GM23248 (cell line): ENCODE results near the gene DYRK1A. TPM values are rescaled to one million over a fixed set of nuclear protein-coding genes. Genes with fewer than 3 reads are reported as not detected.

Experiments used
- DNase-seq: peaks from one replicate; pipeline ENCODE4 v3.0.0-alpha.2; 2015
- H2AFZ ChIP-seq: fragments of 200-600 bp; sonication (generic); 2 replicates; pipeline ENCODE4 v1.6.1; 2016; ENCODE audit warnings: antibody characterized with exemption
- H3F3A ChIP-seq: fragments of 200-600 bp; sonication (generic); 2 replicates; pipeline ENCODE4 v1.6.1; 2016; ENCODE audit warnings: mild to moderate bottlenecking, antibody characterized with exemption, mixed run types; ENCODE audit not compliant: insufficient read depth
- H3K27ac ChIP-seq: fragments of 200-600 bp; sonication (generic); 2 replicates; pipeline ENCODE4 v1.5.1; 2016; ENCODE audit warnings: mild to moderate bottlenecking
- H3K27me3 ChIP-seq: fragments of 200-600 bp; sonication (generic); replicated peaks from 2 replicates; pipeline ENCODE4 v1.6.1; 2016; ENCODE audit warnings: mild to moderate bottlenecking; ENCODE audit not compliant: insufficient read depth
- H3K36me3 ChIP-seq: fragments of 200-600 bp; sonication (generic); 2 replicates; pipeline ENCODE4 v1.6.1; 2016; ENCODE audit warnings: low read depth, mild to moderate bottlenecking
- H3K4me1 ChIP-seq: fragments of 200-600 bp; sonication (generic); 2 replicates; pipeline ENCODE4 v1.6.1; 2016; ENCODE audit warnings: mild to moderate bottlenecking; ENCODE audit not compliant: insufficient read depth
- H3K4me2 ChIP-seq: fragments of 200-600 bp; sonication (generic); one replicate; pipeline ENCODE4 v1.6.1; 2016; ENCODE audit warnings: mild to moderate bottlenecking; ENCODE audit not compliant: unreplicated experiment
- H3K4me3 ChIP-seq: fragments of 200-600 bp; sonication (generic); 2 replicates; pipeline ENCODE4 v1.5.1; 2016; ENCODE audit warnings: mild to moderate bottlenecking
- H3K79me2 ChIP-seq: fragments of 200-600 bp; sonication (generic); 2 replicates; pipeline ENCODE4 v1.6.1; 2016; ENCODE audit warnings: mild to moderate bottlenecking; ENCODE audit not compliant: insufficient read depth
- H3K9ac ChIP-seq: fragments of 200-600 bp; sonication (generic); 2 replicates; pipeline ENCODE4 v1.6.1; 2016; ENCODE audit warnings: mild to moderate bottlenecking
- H3K9me2 ChIP-seq: fragments of 200-600 bp; sonication (generic); 2 replicates; pipeline ENCODE4 v1.6.1; 2016; ENCODE audit warnings: mixed run types, mild to moderate bottlenecking, moderate library complexity; ENCODE audit not compliant: insufficient read depth
- H3K9me3 ChIP-seq: fragments of 200-600 bp; sonication (generic); one replicate; pipeline ENCODE4 v1.6.1; 2017; ENCODE audit warnings: low read depth
- H4K20me1 ChIP-seq: fragments of 200-600 bp; sonication (generic); 2 replicates; pipeline ENCODE4 v1.6.0; 2016; ENCODE audit not compliant: insufficient read depth
- EZH2 ChIP-seq: fragments of 200-600 bp; sonication (generic); IDR thresholded peaks from 2 replicates; pipeline ENCODE4 v1.6.1; 2018; ENCODE audit warnings: antibody characterized with exemption, mild to moderate bottlenecking; ENCODE audit not compliant: insufficient read depth, poor library complexity, severe bottlenecking
- EZH2phosphoT487 ChIP-seq: fragments of 200-600 bp; sonication (generic); IDR thresholded peaks from 2 replicates; pipeline ENCODE4 v1.6.1; 2018; ENCODE audit warnings: antibody characterized with exemption, moderate library complexity, mild to moderate bottlenecking, low read depth; ENCODE audit not compliant: insufficient read depth
- WGBS, 2 experiments: methylation state at CpG; one replicate each; pipeline ENCODE4 v1.1.6; 2015 to 2017; ENCODE audit warnings: low lambda C conversion rate in 2 of 2, low coverage in 1 of 2; ENCODE audit errors: missing lambda C conversion rate in 2 of 2; 5-methylcytosine and 5-hydroxymethylcytosine counted together
- in situ Hi-C: fragments of 300-500 bp; cut with MboI; formaldehyde crosslinking; loops from 2 replicates; pipeline ENCODE4 v1.15.0; 2020
- polyA plus RNA-seq: library from polyadenylated mRNA; unstranded; fragments of >200 nt; fragmentation: Nextera tagmentation; extraction: Ambion mirVana; gene quantifications from 2 replicates; pipeline ENCODE4 v1.2.1, GENCODE V29; 2016
- total RNA-seq: library from RNA; depleted of rRNA; stranded (reverse); fragments of >200 nt; shearing (Covaris generic); gene quantifications from 2 replicates; pipeline ENCODE4 v1.2.3, GENCODE V29; 2014

The DYRK1A gene
- total and polyA plus RNA-seq, 2 experiments from 2014 or later: 2.5 to 41.3 TPM

DNA sequence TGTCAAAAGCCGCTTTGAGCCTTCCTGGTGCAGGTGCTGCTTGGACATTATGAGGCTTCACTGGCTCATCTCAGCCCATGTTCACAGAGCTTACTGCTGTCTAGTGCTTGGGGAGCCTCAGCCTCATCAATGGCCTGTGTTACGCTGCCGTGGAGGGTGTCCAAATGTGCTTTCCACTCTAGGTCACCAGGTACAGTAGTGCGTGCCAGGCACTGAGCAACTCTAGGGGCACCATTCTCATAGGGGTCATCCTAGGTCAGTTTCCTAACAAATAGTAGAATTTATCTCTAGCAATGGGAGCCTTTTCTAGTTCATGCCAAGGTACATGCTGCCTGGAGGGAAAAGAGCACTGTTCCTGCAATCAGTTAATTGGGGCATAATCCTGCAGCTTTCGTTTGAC is 193.8 kb downstream of the DYRK1A start:
- Histone ChIP-seq H3K27me3 (no peaks in the 10 kb centered on the region; the same call in 1 of the 2 replicates), H4K20me1 (no peaks in the 10 kb centered on the region), H3K4me3 (no peak overlapping the region), H3F3A (peaks cover 9% of the 10 kb centered on the region; the same call in 1 of the 2 replicates), H2AFZ (no peak overlapping the region), H3K9ac (no peak overlapping the region), H3K27ac (no peak overlapping the region), H3K36me3 (no peaks in the 10 kb centered on the region), H3K9me3 (no peaks in the 10 kb centered on the region), H3K4me2 (no peak overlapping the region), H3K4me1 (peaks cover 6% of the 10 kb centered on the region), H3K9me2 (no peaks in the 10 kb centered on the region), H3K79me2 (no peaks in the 10 kb centered on the region)
- WGBS, 2 experiments: 81 to 91% methylated on average over 5 of the region's 5 CpGs
- in situ Hi-C loops: no loop called here
- no peak for DNase-seq
- TF ChIP-seq EZH2 (no peak), EZH2phosphoT487 (no peak)

DNA sequence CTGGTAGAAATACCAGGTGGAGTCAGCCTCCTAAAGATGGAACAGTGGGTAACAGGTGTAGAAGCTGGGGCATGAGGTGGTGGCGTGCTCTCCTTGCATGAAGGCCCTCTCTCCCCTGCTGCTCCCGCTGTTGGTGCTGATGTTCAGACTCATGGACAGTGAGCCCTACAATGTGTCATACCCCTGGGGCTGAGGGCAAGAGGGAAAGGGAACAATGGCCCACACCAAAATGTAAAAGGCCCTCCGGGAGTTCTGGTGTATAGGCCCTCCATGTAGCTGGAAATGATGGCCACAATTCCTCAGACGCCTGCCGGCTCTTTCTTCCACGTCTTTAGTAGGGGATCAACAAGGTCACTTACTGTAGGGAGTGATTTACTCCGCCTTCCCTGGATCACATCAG is 194.9 kb downstream of the DYRK1A start:
- no peak overlapping the region for H2AFZ ChIP-seq
- H3K27ac ChIP-seq: no peak overlapping the region
- H3K4me1 ChIP-seq: peaks cover 6% of the 10 kb centered on the region
- in situ Hi-C loops: no loop called here
- H3F3A ChIP-seq: peaks cover 11% of the 10 kb centered on the region; the same call in 1 of the 2 replicates
- no peaks in the 10 kb centered on the region for H4K20me1 ChIP-seq
- H3K27me3 ChIP-seq: no peaks in the 10 kb centered on the region
- 94 to 97% methylated on average over 7 of the region's 7 CpGs for WGBS, 2 experiments
- H3K79me2 ChIP-seq: no peaks in the 10 kb centered on the region
- no peaks in the 10 kb centered on the region for H3K9me3 ChIP-seq
- H3K36me3 ChIP-seq: no peaks in the 10 kb centered on the region
- H3K9ac ChIP-seq: no peak overlapping the region
- no peak overlapping the region for H3K4me3 ChIP-seq
- TF ChIP-seq EZH2phosphoT487 (no peak), EZH2 (no peak)
- DNase-seq: no peak
- H3K4me2 ChIP-seq: no peak overlapping the region
- no peaks in the 10 kb centered on the region for H3K9me2 ChIP-seq

DNA sequence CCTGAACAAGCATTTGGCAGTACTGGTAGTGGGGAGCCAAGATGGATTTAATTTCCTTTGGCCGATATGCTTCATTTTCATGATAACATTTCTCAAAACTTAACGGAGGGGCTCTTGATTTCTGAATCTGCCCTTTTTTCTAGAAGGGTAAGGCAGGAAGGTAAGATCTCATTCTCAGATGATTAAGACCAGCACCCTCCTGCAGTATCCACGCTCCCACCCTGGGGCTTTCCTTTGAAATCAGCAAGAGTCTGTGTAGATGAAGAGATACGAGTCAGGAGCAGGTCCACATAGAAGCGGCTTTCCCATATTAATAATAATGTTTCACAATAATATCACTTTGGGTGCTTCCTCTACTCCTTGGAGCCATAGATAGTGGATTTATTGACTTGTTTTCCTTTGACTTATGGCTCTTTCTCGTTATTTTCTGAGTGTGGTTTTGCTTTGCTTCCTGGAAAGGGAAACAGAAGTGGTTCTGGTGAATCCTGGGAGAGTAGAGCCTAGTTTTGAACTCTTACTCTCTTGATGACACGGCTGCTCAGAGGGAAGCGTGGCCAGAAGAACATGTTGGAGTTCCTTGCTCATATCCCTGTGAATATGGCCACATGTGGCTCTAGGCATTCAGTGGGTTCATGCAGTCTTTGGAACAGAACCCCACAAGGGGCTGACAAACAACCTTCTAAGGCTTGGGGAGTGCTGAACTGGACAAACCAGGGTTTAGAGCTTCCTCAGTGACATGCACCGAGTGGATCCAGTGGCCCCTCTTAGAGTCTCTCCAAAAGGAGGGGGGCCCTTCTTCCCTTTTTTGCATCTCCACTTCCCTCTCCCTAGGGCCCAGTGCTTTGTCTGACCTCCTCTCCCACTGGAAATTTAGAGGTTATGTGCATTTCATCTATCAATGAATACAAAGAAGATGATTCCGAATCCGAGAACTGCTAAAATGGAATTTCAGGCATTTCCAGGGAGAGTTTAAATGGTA is 195.7 kb downstream of the DYRK1A start:
- Histone ChIP-seq H3K9ac (no peak overlapping the region), H3K27ac (no peak overlapping the region), H2AFZ (no peak overlapping the region), H3K9me3 (no peaks in the 10 kb centered on the region), H3K27me3 (no peaks in the 10 kb centered on the region), H3K79me2 (no peaks in the 10 kb centered on the region), H3K4me2 (no peak overlapping the region), H3K9me2 (no peaks in the 10 kb centered on the region), H3K4me3 (no peak overlapping the region), H3K4me1 (peaks cover 6% of the 10 kb centered on the region), H3F3A (peaks cover 11% of the 10 kb centered on the region; the same call in 1 of the 2 replicates), H3K36me3 (no peaks in the 10 kb centered on the region), H4K20me1 (no peaks in the 10 kb centered on the region)
- WGBS, 2 experiments: 92 to 93% methylated on average over 11 of the region's 11 CpGs
- in situ Hi-C loops: no loop called here
- DNase-seq: no peak
- TF ChIP-seq EZH2: no peak

DNA sequence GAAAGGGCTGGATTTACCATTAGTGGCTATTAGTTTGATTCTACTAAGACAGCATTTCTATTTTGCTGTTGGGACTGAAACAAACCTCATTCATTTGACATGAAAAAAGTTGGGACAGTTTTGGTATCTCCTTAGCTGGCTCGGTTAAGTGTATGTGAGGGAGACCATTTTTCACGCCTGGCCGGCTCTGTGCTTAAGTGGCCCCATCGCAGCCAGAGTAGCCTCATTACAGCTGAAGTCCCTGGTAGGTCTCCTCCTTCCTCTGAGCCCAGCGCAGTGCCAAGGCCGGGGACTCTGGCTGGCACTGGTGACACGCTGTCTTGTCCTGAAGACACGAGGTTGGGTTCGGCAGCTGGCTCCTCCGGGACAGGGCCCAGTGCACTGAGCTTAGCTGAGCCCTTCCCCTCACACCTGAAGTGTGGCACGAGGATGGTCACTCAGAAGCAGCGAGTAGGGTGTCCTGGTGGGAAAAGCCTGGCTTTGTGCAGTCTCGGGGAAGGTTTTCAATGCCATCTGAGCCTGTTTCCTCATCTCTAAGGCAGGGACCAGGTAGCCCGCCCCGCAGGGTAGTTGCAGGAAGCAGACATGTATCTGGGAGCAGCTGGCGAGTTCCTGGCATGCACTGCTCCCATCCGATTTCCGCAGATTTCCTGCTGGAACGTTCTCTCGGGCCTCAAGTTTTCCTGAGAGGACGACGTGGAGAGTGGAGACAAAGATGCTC is 196.5 kb downstream of the DYRK1A start:
- Histone ChIP-seq H3K79me2 (no peaks in the 10 kb centered on the region), H3K9ac (peak overlapping the region; percentile 91), H3F3A (peaks cover 11% of the 10 kb centered on the region; the same call in 1 of the 2 replicates), H3K4me1 (peaks cover 6% of the 10 kb centered on the region), H3K36me3 (no peaks in the 10 kb centered on the region), H3K27me3 (no peaks in the 10 kb centered on the region), H3K4me3 (peak overlapping the region; percentile 81), H3K9me3 (no peaks in the 10 kb centered on the region), H3K27ac (peak overlapping the region; percentile 99), H2AFZ (peak overlapping the region; percentile 89), H4K20me1 (no peaks in the 10 kb centered on the region), H3K9me2 (no peaks in the 10 kb centered on the region), H3K4me2 (peak overlapping the region; percentile 78)
- TF ChIP-seq EZH2: no peak
- DNase-seq: no peak
- in situ Hi-C loops: no loop called here
- WGBS, 2 experiments: 65 to 71% methylated on average over 22 of the region's 22 CpGs
